SK-N-SH (cell line): ENCODE results near the gene ACTR8. TPM values are rescaled to one million over a fixed set of nuclear protein-coding genes. Genes with fewer than 3 reads are reported as not detected.

ENCODE experiments used
- CTCF ChIA-PET: fragments of 300-600, 350-600 bp; formaldehyde crosslinking; extraction: SDS; loops from one replicate; lab custom pipeline; 2021; lab: Yijun Ruan, JAX
- POLR2A ChIA-PET: fragments of 350-600 bp; sonication (Branson Sonifier 250); formaldehyde crosslinking; extraction: SDS; loops from one replicate; lab custom pipeline; 2020; ENCODE audit warnings: antibody characterized with exemption, inconsistent platforms; lab: Yijun Ruan, JAX
- DNase-seq: peaks from one replicate; pipeline ENCODE4 v3.0.0; 2012
- H2AFZ ChIP-seq: fragments of 200-600 bp; sonication (generic); 2 replicates; pipeline ENCODE4 v1.8.1; 2016; ENCODE audit warnings: antibody characterized with exemption, mild to moderate bottlenecking, low read depth
- H3F3A ChIP-seq: fragments of 200-600 bp; sonication (generic); replicated peaks from 2 replicates; pipeline ENCODE3; 2016; ENCODE audit warnings: antibody characterized with exemption, mild to moderate bottlenecking; ENCODE audit not compliant: insufficient read depth
- H3K27ac ChIP-seq, 2 experiments: fragments of 200-500 bp in 1 of 2; fragments of 200-600 bp in 1 of 2; sonication (Bioruptor generic) in 1 of 2; sonication (generic), shearing (Covaris generic) in 1 of 2; 2 replicates each; pipeline versions ENCODE4 v1.5.1 to v1.6.1; 2014 to 2016; ENCODE audit warnings: low read depth in 2 of 2, inconsistent platforms in 1 of 2, low read length in 1 of 2, mild to moderate bottlenecking in 1 of 2, mixed read lengths in 1 of 2
- H3K27me3 ChIP-seq: fragments of 200-600 bp; sonication (generic), shearing (Covaris generic); 2 replicates; pipeline ENCODE4 v1.6.1; 2016; ENCODE audit warnings: mixed run types; ENCODE audit not compliant: insufficient read depth
- H3K36me3 ChIP-seq, 2 experiments: fragments of 200-500 bp in 1 of 2; fragments of 200-600 bp in 1 of 2; sonication (Bioruptor generic) in 1 of 2; sonication (generic) in 1 of 2; replicated peaks in 1 of 2; 2 replicates each; pipeline versions ENCODE3 to v1.5.1; 2014 to 2016; ENCODE audit warnings: low read length in 1 of 2, mild to moderate bottlenecking in 1 of 2; ENCODE audit not compliant: insufficient read depth in 2 of 2, control insufficient read depth in 1 of 2
- H3K4me1 ChIP-seq, 2 experiments: fragments of 200-500 bp in 1 of 2; fragments of 200-600 bp in 1 of 2; sonication (Bioruptor generic) in 1 of 2; sonication (generic), shearing (Covaris generic) in 1 of 2; 2 replicates each; pipeline versions ENCODE4 v1.5.1 to v1.6.1; 2014 to 2016; ENCODE audit warnings: low read depth in 1 of 2, low read length in 1 of 2, mixed run types in 1 of 2; ENCODE audit not compliant: insufficient read depth in 2 of 2, control insufficient read depth in 1 of 2
- H3K4me2 ChIP-seq: fragments of 200-600 bp; sonication (generic), shearing (Covaris generic); 2 replicates; pipeline ENCODE4 v1.6.1; 2017; ENCODE audit warnings: mixed run types
- H3K4me3 ChIP-seq, 2 experiments: fragments of 200-500 bp in 1 of 2; fragments of 200-600 bp in 1 of 2; sonication (Bioruptor generic) in 1 of 2; sonication (generic), shearing (Covaris generic) in 1 of 2; 2 replicates each; pipeline versions ENCODE4 v1.5.1 to v1.8.1; 2014 to 2016; ENCODE audit warnings: low read depth in 2 of 2, inconsistent platforms in 1 of 2, low read length in 1 of 2, mild to moderate bottlenecking in 1 of 2, mixed read lengths in 1 of 2, moderate library complexity in 1 of 2
- H3K79me2 ChIP-seq: fragments of 200-600 bp; sonication (generic); 2 replicates; pipeline ENCODE4 v1.8.1; 2017; ENCODE audit warnings: mild to moderate bottlenecking; ENCODE audit not compliant: insufficient read depth
- H3K9ac ChIP-seq: fragments of 200-600 bp; sonication (generic); 2 replicates; pipeline ENCODE4 v1.6.1; 2017; ENCODE audit warnings: mixed run types
- H3K9me2 ChIP-seq: fragments of 200-600 bp; sonication (generic); 2 replicates; pipeline ENCODE4 v1.6.1; 2017; ENCODE audit warnings: mixed run types
- H3K9me3 ChIP-seq: fragments of 200-600 bp; sonication (generic); 2 replicates; pipeline ENCODE4 v1.6.1; 2017; ENCODE audit warnings: mixed run types, mild to moderate bottlenecking, moderate library complexity
- H4K20me1 ChIP-seq: fragments of 200-600 bp; sonication (generic); 2 replicates; pipeline ENCODE4 v1.6.1; 2017; ENCODE audit warnings: mild to moderate bottlenecking, mixed run types; ENCODE audit not compliant: insufficient read depth
- FOXJ3 ChIP-seq: sonication (generic); formaldehyde crosslinking; IDR thresholded peaks from 2 replicates; pipeline ENCODE4 v1.5.1; 2020; ENCODE audit warnings: mild to moderate bottlenecking, missing genetic modification reagents
- FOXM1 ChIP-seq: IDR thresholded peaks from 2 replicates; pipeline ENCODE4 v1.4.0; 2012; ENCODE audit warnings: low read depth, mild to moderate bottlenecking
- GATA2 ChIP-seq: sonication (generic); formaldehyde crosslinking; IDR thresholded peaks from 2 replicates; pipeline ENCODE4 v1.5.0; 2020; ENCODE audit warnings: mild to moderate bottlenecking, missing genetic modification reagents
- MEF2A ChIP-seq: IDR thresholded peaks from 2 replicates; pipeline ENCODE4 v1.4.0; 2012; ENCODE audit warnings: low read depth, borderline replicate concordance
- NFIC ChIP-seq: IDR thresholded peaks from 2 replicates; pipeline ENCODE4 v1.4.0; 2012; ENCODE audit warnings: borderline replicate concordance
- NRF1 ChIP-seq: IDR thresholded peaks from 2 replicates; pipeline ENCODE4 v1.6.1; 2012; ENCODE audit warnings: low read depth, mild to moderate bottlenecking, low read length
- POLR2AphosphoS5 ChIP-seq: IDR thresholded peaks from 2 replicates; pipeline ENCODE4 v1.6.1; 2012; ENCODE audit warnings: low read depth, low read length
- RAD21 ChIP-seq: IDR thresholded peaks from 2 replicates; pipeline ENCODE4 v1.6.1; 2012; ENCODE audit warnings: mild to moderate bottlenecking, low read length
- RCOR1 ChIP-seq: fragments of 150-350 bp; IDR thresholded peaks from 2 replicates; pipeline ENCODE4 v1.6.1; 2017; ENCODE audit warnings: antibody characterized with exemption, low read length
- RFX5 ChIP-seq: IDR thresholded peaks from 2 replicates; pipeline ENCODE4 v1.6.1; 2012; ENCODE audit warnings: mild to moderate bottlenecking, improper control_type of control experiment, low read length
- TCF12 ChIP-seq: IDR thresholded peaks from 2 replicates; pipeline ENCODE4 v1.4.0; 2012
- TEAD4 ChIP-seq: IDR thresholded peaks from 2 replicates; pipeline ENCODE4 v1.4.0; 2012; ENCODE audit warnings: mild to moderate bottlenecking, borderline replicate concordance; ENCODE audit not compliant: insufficient read depth
- YY1 ChIP-seq: IDR thresholded peaks from 2 replicates; pipeline ENCODE4 v1.4.0; 2012; ENCODE audit warnings: low read depth, mild to moderate bottlenecking
- WGBS: methylation state at CpG from one replicate; pipeline ENCODE4 v1.1.6; 2017; ENCODE audit warnings: low lambda C conversion rate; 5-methylcytosine and 5-hydroxymethylcytosine counted together
- polyA plus RNA-seq, 3 experiments: library from polyadenylated mRNA; depleted of rRNA; stranded (reverse); fragments of >200 nt; gene quantifications; 2 replicates each; pipeline ENCODE4 v1.2.3, GENCODE V29; 2012
- TF ChIP-seq, protein P1 (sequence below): IDR thresholded peaks from 2 replicates; pipeline ENCODE4 v1.6.1; 2012; ENCODE audit warnings: mild to moderate bottlenecking, low read depth, low read length, moderate library complexity
- TF ChIP-seq, protein P2 (sequence below): fragments of 150-350 bp; IDR thresholded peaks from 2 replicates; pipeline ENCODE4 v1.6.1; 2016; ENCODE audit warnings: mild to moderate bottlenecking, low read depth, low read length
- TF ChIP-seq, protein P3 (sequence below): IDR thresholded peaks from 2 replicates; pipeline ENCODE4; 2012
- TF ChIP-seq, protein P4 (sequence below): fragments of 200-600 bp; sonication (generic); IDR thresholded peaks from 2 replicates; pipeline ENCODE4 v1.6.1; 2017; ENCODE audit warnings: antibody characterized with exemption, mild to moderate bottlenecking, moderate library complexity

ACTR8 gene
- polyA plus RNA-seq, 1 of the 3 experiments (the other 2 are of a cell fraction): 17.7 TPM

DNA sequence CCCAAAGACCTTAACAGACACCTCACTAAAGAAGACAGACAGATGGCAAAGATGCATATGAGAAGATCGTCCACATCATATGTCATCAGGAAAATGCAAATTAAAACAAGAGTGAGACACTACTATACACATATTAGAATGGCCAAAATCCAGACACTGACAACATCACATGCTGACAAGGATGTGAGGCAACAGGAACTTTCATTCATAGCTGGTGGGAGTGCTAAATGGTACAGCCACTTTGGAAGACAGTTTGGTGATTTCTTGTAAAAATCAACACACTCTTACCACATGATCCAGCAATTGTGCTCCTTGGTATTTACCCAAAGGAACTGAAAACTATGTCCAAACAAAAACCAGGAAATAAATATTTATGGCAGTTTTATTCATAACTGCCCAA, 53.4 kb downstream of the ACTR8 start:
- CTCF ChIA-PET: interaction anchor here (1.4 kb wide), 1 partner anchor 12 kb away, joined by 3 read pairs; no protein-coding TSS in a partner anchor
- TF ChIP-seq, protein P1, sequence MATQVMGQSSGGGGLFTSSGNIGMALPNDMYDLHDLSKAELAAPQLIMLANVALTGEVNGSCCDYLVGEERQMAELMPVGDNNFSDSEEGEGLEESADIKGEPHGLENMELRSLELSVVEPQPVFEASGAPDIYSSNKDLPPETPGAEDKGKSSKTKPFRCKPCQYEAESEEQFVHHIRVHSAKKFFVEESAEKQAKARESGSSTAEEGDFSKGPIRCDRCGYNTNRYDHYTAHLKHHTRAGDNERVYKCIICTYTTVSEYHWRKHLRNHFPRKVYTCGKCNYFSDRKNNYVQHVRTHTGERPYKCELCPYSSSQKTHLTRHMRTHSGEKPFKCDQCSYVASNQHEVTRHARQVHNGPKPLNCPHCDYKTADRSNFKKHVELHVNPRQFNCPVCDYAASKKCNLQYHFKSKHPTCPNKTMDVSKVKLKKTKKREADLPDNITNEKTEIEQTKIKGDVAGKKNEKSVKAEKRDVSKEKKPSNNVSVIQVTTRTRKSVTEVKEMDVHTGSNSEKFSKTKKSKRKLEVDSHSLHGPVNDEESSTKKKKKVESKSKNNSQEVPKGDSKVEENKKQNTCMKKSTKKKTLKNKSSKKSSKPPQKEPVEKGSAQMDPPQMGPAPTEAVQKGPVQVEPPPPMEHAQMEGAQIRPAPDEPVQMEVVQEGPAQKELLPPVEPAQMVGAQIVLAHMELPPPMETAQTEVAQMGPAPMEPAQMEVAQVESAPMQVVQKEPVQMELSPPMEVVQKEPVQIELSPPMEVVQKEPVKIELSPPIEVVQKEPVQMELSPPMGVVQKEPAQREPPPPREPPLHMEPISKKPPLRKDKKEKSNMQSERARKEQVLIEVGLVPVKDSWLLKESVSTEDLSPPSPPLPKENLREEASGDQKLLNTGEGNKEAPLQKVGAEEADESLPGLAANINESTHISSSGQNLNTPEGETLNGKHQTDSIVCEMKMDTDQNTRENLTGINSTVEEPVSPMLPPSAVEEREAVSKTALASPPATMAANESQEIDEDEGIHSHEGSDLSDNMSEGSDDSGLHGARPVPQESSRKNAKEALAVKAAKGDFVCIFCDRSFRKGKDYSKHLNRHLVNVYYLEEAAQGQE: no peak
- no peak for TF ChIP-seq TEAD4
- TF ChIP-seq TCF12: no peak
- TF ChIP-seq, protein P2, sequence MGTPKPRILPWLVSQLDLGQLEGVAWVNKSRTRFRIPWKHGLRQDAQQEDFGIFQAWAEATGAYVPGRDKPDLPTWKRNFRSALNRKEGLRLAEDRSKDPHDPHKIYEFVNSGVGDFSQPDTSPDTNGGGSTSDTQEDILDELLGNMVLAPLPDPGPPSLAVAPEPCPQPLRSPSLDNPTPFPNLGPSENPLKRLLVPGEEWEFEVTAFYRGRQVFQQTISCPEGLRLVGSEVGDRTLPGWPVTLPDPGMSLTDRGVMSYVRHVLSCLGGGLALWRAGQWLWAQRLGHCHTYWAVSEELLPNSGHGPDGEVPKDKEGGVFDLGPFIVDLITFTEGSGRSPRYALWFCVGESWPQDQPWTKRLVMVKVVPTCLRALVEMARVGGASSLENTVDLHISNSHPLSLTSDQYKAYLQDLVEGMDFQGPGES: no peak
- TF ChIP-seq FOXM1: no peak
- TF ChIP-seq YY1: no peak
- TF ChIP-seq MEF2A: no peak
- TF ChIP-seq, protein P3, sequence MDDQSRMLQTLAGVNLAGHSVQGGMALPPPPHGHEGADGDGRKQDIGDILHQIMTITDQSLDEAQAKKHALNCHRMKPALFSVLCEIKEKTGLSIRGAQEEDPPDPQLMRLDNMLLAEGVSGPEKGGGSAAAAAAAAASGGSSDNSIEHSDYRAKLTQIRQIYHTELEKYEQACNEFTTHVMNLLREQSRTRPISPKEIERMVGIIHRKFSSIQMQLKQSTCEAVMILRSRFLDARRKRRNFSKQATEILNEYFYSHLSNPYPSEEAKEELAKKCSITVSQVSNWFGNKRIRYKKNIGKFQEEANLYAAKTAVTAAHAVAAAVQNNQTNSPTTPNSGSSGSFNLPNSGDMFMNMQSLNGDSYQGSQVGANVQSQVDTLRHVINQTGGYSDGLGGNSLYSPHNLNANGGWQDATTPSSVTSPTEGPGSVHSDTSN: no peak
- no peak for TF ChIP-seq RCOR1
- TF ChIP-seq, all 33 proteins: peak for 0
- no peak overlapping the region for H2AFZ ChIP-seq
- no peaks in the 10 kb centered on the region for H3K9me3 ChIP-seq
- POLR2A ChIA-PET: no interaction called here
- no peak overlapping the region for H3K27ac ChIP-seq
- no peaks in the 10 kb centered on the region for H4K20me1 ChIP-seq
- no peaks in the 10 kb centered on the region for H3K9me2 ChIP-seq
- WGBS: 46% methylated on average over 1 of the region's 1 CpG
- H3K79me2 ChIP-seq: no peaks in the 10 kb centered on the region
- H3K27me3 ChIP-seq: no peaks in the 10 kb centered on the region
- H3K9ac ChIP-seq: no peak overlapping the region
- no peak for DNase-seq
- no peaks in the 10 kb centered on the region for H3K36me3 ChIP-seq
- H3F3A ChIP-seq: no peaks in the 10 kb centered on the region
- no peak overlapping the region for H3K4me2 ChIP-seq
- H3K4me1 ChIP-seq: peaks cover 0 to 4% of the 10 kb centered on the region in 2 experiments; a peak in 1 of 4 replicates
- H3K4me3 ChIP-seq: no peak overlapping the region

DNA sequence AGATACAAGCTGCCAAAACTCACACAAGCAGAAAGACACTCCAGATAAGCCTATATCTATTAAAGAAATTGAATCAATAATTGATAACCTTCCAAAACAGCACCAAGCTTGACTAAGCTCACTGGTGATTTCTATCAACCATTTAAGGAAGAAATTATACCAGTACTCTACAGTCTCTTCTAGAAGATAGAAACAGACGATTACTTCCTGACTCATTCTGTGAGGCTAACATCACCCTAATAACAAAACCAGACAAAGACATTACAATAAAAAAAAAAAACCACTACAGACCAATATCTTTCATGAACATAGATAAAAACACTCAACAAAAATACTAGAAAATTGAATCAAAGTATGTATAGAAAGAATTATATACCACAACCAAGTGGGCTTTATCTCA, 55.9 kb downstream of the ACTR8 start:
- H3K9ac ChIP-seq: no peak overlapping the region
- DNase-seq: no peak
- H3K27me3 ChIP-seq: no peaks in the 10 kb centered on the region
- no peaks in the 10 kb centered on the region for H3F3A ChIP-seq
- CTCF ChIA-PET: no interaction called here
- 41% methylated on average over 1 of the region's 1 CpG for WGBS
- H3K9me2 ChIP-seq: no peaks in the 10 kb centered on the region
- no peak overlapping the region for H2AFZ ChIP-seq
- no peaks in the 10 kb centered on the region for H3K36me3 ChIP-seq
- TF ChIP-seq NFIC (no peak), FOXJ3 (CRISPR knock-in tag) (no peak), POLR2AphosphoS5 (no peak), RFX5 (no peak), FOXM1 (no peak), GATA2 (no peak), RAD21 (no peak), NRF1 (no peak)
- TF ChIP-seq, protein P2: no peak
- TF ChIP-seq, protein P4, sequence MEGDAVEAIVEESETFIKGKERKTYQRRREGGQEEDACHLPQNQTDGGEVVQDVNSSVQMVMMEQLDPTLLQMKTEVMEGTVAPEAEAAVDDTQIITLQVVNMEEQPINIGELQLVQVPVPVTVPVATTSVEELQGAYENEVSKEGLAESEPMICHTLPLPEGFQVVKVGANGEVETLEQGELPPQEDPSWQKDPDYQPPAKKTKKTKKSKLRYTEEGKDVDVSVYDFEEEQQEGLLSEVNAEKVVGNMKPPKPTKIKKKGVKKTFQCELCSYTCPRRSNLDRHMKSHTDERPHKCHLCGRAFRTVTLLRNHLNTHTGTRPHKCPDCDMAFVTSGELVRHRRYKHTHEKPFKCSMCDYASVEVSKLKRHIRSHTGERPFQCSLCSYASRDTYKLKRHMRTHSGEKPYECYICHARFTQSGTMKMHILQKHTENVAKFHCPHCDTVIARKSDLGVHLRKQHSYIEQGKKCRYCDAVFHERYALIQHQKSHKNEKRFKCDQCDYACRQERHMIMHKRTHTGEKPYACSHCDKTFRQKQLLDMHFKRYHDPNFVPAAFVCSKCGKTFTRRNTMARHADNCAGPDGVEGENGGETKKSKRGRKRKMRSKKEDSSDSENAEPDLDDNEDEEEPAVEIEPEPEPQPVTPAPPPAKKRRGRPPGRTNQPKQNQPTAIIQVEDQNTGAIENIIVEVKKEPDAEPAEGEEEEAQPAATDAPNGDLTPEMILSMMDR: no peak
- no peaks in the 10 kb centered on the region for H3K79me2 ChIP-seq
- no peak overlapping the region for H3K4me2 ChIP-seq
- no peaks in the 10 kb centered on the region for H4K20me1 ChIP-seq
- H3K27ac ChIP-seq: no peak overlapping the region
- POLR2A ChIA-PET: no interaction called here
- H3K9me3 ChIP-seq: no peaks in the 10 kb centered on the region
- H3K4me1 ChIP-seq: no peaks in the 10 kb centered on the region; a peak in 1 of 4 replicates
- no peak overlapping the region for H3K4me3 ChIP-seq
